A204.1 (cell line): ENCODE data around the gene GRM5.
"Not testable (repeated sequence)": the region's sequence is repeated elsewhere in the genome, so short reads cannot be mapped to it uniquely, and the experiment has no call there.

Experiments used
- FAIRE-seq: peaks from 2 replicates; lab custom pipeline; 2012; peaks lifted over from hg19 to GRCh38; lab: Jason Lieb, UNC

The GRM5 gene

GRCh38 chr11:88489030-88489429, 576.8 kb downstream of the GRM5 start:
- no peak for FAIRE-seq

- no peak for FAIRE-seq
Observed at GRCh38 chr11:88487646-88488045, 578.1 kb downstream of the GRM5 start.

- no peak for FAIRE-seq
Observed at GRCh38 chr11:88484873-88485621, 580.7 kb downstream of the GRM5 start.

GRCh38 chr11:88482871-88483301, 582.9 kb downstream of the GRM5 start:
- FAIRE-seq: no peak

GRCh38 chr11:88480223-88480622, 585.6 kb downstream of the GRM5 start:
- no peak for FAIRE-seq

GRCh38 chr11:88478136-88478815, 587.5 kb downstream of the GRM5 start:
- FAIRE-seq: no peak

GRCh38 chr11:88475991-88476418, 589.8 kb downstream of the GRM5 start:
- no peak for FAIRE-seq

- no peak for FAIRE-seq
Observed at GRCh38 chr11:88474655-88475054, 591.1 kb downstream of the GRM5 start.

- no peak for FAIRE-seq
Observed at GRCh38 chr11:88469561-88470225, 596.1 kb downstream of the GRM5 start.

- FAIRE-seq: no peak
Observed at GRCh38 chr11:88464528-88464927, 601.3 kb downstream of the GRM5 start.

- not testable (repeated sequence) for FAIRE-seq
Observed at GRCh38 chr11:88463301-88463700, 602.5 kb downstream of the GRM5 start.

GRCh38 chr11:88458047-88458446, 607.7 kb downstream of the GRM5 start:
- not testable (repeated sequence) for FAIRE-seq

- FAIRE-seq: no peak
Observed at GRCh38 chr11:88455974-88456373, 609.8 kb downstream of the GRM5 start.

GRCh38 chr11:88454881-88455280, 610.9 kb downstream of the GRM5 start:
- FAIRE-seq: no peak
